Caki2 (cell line): ENCODE measurements around the gene RFX2. TPM values are rescaled to one million over a fixed set of nuclear protein-coding genes. Genes with fewer than 3 reads are reported as not detected.
"Not testable (repeated sequence)": the region's sequence is repeated elsewhere in the genome, so short reads cannot be mapped to it uniquely, and the experiment has no call there.

Experiments
- DNase-seq: peaks from one replicate; pipeline ENCODE4 v3.0.0-alpha.2; 2015; ENCODE audit warnings: low read depth
- in situ Hi-C: cut with HindIII; loops from 2 replicates; pipeline ENCODE4 v1.10.0; 2016; ENCODE audit warnings: low sequenced_read_pairs, low pct_unique_long_range_greater_than_20kb, mixed read lengths
- total RNA-seq: library from RNA; depleted of rRNA; stranded (reverse); fragments of >200 nt; shearing (Covaris generic); gene quantifications from 2 replicates; pipeline ENCODE4 v1.2.3, GENCODE V29; 2014; ENCODE audit warnings: low replicate concordance

Gene RFX2
- total RNA-seq, 1 experiment from 2014 or later, result 2.0 TPM

DNA sequence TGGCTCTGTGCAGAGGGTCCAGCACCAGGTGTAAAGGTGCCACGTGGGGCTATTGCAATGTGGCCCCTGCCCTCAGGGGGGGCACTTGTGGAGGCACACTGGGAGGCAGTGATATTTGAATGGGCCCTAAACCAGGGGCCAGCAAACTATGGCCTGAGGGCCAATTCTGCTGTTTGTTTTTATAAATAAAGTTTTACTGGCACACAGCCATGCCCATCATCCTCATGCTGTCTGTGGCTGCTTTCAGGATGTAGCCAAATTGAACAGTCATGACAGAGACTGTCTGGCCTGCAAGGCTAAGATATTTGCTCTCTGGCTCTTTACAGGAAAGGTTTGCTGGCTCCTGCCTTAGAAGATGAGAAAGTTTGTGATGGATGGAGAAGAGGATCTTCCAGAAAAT, 98.5 kb downstream of the RFX2 start:
- DNase-seq, result no peak

DNA sequence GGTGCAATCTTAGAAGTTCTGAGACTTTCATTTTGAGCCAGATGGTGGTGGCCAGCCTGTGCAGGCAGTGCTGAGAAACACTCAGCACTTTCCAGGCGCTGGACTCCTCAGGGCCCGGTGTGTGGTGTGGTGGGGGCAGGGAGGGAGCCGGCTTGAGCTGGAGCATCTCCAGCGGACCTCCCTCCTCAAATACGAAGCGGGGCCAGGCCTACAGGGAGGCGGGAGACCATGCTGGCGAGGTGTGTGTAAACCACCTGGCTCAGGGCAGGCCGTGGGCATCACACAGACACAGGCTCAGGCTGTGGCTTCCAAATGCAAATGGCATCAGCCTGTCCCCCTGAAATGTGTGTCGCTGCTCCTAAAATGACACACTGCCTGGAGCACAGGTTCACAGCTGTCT, 99.1 kb downstream of the RFX2 start:
- DNase-seq, result no peak
- in situ Hi-C loops, result no loop called here

More for the DNA sequence above, 98.5 kb downstream of the RFX2 start:
- in situ Hi-C loops, result no loop called here

DNA sequence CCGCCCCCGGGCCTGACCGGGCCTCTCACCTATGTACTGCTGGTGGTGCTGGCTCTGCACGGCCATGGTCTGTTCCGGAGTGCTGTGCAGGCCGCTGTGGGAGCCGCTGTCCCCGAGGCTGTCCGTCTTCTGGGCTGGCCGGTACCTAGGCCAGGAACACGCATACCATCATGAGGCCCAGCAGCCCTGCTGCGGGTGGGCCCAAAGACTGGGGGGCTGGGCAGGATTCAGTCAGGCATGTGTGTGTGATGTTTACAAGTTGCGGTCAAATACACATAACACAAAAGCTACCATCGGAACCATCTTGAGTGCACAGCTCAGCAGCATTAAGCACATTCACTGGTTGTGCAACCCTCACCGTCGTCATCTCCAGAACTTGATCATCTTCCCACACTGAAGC, 100.2 kb downstream of the RFX2 start:
- in situ Hi-C loops, result no loop called here

DNA sequence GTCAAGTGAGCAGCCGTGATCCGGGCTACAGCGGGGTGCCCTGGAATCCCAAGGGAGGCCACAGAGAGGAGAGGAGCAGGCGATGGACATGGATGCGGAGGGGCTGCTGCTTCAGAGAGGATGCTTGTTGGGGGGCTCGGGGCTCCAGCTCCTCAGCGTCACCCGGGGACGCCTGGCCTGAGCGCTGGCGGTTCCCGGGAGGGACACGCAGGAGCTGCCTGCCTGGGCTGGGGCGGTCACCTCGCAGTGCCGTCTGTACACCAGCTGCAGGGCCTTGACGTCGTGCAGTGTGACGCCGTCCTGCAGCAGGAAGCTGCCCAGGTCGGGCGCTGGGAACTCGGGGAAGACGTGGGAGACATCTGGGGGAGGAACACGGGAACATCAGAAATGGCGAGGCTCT, 102.4 kb downstream of the RFX2 start:
- DNase-seq, result no peak
- in situ Hi-C loops, result no loop called here

More for the DNA sequence above, 100.2 kb downstream of the RFX2 start:
- no peak for DNase-seq

DNA sequence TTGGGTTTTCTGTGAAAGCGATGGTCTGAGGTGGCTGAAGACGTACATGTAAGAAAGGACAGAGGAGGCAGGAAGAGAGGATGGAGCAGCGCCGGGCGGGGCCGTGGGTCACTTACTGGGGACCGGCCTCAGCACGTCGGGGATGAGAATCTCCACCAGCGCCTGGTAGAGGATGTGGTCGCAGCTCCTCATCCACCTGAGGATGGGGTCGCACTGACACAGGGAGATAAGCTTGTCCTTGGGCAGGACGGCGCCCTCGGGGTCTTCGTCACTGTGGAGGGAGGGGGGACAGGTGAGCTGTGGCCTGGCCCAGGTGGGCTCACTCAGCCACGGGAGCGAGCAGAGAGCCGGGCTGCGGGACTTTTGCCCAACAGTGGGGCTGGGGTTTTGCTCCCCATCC, 103.4 kb downstream of the RFX2 start:
- no peak for DNase-seq
- in situ Hi-C loops, result no loop called here

DNA sequence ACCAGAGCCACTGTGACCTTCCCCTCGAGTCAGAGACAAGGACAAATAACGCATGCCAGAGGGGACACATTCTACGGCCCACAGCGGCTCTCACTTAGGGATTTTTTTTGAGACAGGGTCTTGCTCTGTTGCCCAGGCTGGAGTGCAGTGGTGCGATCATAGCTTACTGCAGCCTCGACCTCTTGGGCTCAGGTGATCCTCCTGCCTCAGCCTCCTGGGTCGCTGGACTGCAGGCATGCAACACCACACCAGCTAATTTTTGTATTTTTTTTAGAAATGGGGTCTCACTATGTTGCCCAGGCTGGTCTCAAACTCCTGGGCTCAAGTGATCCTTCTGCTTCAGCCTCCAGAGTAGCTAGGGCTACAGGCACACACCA, 104.2 kb downstream of the RFX2 start:
- DNase-seq, in situ Hi-C loops: not testable (repeated sequence)

DNA sequence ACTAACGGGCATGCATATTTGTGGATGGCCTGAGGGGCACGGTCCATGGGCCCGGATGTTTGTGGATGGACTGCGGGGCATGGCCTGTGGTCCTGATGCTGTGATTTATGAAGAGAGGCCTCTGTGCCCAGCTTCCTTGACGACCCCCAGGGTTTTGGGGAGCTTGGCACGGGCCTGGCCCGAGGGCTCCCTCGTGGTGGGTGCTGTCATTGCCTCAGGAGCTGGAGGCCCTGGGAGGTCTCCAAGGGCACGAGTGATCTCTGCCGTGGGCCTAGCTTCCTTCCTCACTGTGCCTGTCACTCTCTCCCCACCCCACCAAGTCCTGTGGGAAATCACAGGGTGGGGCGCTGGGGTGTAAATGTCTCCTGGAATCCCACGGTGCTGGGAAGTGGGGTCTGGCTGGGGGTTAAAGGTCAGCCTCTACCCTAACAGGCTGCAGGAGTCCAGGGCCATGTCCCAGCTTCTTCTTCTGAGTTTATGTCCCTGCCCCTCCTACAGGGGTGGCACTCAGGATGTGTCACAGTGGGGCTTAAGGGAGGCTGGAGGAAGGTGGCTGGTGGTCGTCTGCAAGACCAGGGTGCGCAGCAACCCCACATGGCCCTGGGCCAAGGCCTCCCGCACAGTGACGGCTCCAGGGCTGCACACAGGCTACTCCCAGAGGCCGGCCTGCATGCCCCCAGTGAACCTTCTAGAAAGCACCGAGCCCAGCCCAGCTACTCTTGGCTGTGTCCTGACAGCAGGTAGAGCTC, 104.8 kb downstream of the RFX2 start:
- DNase-seq, result no peak
- in situ Hi-C loops, result no loop called here

DNA sequence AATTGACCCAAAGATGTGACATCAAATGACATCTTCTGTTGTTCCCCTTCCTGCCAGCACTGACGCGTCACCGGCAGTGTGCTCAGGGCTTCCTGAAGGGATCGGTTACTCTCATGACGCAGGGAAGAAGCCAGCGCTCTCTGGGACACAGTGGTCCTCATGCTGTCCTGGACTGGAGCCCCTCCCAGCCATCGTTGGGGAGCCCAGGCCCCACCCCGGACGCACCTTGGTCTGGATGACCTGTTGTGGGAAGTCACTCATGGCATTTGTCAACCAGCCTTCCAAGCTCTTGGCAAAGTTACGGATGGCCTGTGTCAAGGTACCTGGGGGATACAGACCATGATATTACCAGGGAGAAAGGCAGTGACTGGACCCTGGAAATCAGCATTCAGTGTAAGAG, 106.3 kb downstream of the RFX2 start:
- no peak for DNase-seq
- in situ Hi-C loops, result no loop called here

DNA sequence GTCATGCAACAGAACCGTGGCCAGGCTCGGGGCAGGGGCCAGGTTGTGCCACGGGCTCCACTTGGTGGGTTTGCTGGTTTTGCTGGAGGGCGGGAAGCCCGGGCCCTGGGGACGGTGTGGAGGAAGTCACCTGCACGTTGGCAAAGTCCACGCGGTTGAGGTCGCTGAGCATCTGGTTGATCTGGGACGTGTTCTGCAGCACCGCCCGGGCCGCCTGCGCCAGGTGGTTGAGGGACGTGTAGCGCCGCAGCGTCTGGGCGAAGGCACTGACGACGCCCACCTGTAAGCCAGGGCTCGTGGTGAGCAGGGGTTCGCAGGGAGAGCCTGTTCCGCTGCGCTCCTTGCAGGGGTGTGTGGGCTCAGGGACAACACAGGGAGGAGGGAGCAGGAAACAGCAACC, 107.7 kb downstream of the RFX2 start:
- DNase-seq, result no peak
- in situ Hi-C loops, result no loop called here

DNA sequence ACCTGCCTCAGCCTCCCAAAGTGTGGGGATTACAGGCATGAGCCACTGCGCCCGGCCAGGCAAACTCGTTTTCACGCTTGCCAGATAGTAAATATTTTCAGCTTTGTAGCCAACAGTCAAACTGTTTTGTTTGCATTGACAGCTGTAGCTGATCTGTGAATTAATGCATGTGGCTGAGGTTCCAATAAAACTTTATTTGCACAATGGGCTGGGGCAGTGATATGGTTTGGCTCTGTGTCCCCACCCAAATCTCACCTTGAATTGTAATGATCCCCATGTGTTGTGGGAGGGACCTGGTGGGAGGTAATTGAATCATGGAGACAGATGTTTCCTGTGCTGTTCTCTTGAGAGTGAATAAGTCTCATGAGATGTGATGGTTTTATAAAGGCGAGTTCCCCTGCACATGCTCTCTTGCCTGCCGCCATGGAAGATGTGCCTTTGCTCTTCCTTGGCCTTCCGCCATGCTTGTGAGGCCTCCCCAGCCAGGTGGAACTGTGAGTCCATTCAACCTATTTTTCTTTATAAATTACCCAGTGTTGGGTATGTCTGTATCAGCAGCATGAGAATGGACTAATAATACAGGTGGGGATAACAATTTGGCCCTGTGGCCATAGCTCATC, 110.0 kb downstream of the RFX2 start:
- in situ Hi-C loops, result no loop called here

DNA sequence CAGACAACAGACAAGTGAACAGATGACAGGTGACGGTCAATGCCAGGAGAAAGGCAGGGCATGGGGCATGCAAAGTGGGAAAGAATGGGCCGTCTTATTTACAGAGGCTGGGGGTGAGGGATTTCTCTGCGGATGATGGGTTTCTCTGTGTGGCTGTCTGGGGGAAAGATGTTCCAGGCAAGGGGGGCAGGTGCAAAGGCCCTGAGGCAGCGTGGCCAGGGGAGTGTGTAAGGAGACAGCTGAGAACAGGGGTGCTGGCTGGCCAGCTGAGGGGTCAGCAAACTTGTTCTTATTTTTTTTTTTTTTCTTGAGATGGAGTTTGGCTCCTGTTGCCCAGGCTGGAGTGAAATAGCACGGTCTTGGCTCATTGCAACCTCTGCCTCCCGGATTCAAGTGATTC, 110.6 kb downstream of the RFX2 start:
- in situ Hi-C loops, result no loop called here
- DNase-seq, result no peak

More for the DNA sequence above, 110.0 kb downstream of the RFX2 start:
- DNase-seq, result no peak

DNA sequence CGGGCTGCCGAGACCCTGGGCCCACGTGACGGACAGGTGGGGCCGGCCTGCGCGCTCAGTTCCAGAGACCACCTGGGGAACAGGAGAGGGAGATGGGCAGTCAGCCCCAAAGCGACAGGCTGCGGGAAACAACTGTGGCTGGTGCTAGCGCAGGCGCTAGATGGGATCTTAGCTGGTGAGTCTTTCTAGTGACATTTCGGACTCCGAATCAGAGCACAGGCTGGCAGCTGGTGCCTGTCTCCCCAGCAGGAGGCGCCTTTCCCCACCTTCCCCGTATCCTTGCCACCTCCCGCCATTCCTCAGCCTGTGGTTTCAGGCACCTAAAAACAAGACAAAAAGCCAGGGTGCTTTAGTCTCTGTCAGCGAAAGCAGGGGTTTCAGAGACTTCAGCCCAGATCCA, 112.9 kb downstream of the RFX2 start:
- in situ Hi-C loops, result no loop called here
- DNase-seq, result no peak

DNA sequence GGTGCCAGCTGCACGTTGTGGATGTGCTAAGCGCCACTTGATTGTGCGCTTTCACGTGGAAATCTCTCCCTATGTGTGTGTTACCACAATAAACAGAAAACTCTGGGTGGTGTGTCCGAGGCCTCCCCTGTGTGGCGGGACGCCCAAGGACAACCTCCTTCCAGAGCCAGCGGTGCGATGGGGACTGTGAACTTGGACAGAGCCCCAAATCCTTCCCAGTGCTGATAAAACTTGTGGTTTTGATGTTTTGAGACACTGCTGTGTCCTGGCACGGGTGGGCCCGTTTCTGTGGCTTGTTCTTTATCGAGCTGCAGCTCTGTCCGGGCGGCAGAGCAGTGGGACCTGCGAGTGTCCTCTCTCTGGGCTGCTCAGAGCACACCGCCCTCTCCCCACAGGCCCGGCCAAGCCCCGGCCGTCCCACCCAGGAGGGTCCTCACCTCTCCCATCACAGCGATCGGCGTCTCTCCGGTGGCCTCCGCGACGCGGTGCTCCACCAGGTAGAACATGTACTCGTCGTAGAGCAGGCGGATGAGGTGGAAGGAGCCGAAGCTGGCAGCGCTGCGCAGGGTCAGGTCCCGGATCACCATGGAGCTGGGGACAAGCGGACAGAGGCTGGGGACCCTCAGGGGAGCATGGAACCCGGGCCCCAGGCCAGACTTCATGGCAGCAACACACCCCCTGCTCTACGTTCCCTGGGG, 113.5 kb downstream of the RFX2 start:
- DNase-seq, result no peak
- in situ Hi-C loops, result no loop called here

DNA sequence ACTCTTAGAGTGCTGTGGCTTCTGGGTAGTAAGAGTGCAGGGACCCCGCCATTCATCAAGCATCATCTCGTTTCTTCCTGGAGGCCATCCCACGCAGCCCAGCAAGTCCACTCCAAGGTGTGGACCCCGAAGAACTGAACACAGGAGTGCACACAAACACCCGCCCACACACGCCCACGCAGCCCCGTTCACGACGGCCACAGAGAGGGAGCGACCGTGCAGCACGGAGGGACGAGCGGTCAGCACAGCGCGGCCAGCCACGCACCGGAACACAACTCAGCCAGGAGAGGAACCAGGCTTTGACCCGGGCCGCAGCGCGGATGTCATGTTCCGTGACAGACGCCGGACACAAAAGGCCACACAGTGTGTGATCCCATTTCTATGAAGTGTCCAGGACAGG, 114.2 kb downstream of the RFX2 start:
- no peak for DNase-seq
- in situ Hi-C loops, result no loop called here

DNA sequence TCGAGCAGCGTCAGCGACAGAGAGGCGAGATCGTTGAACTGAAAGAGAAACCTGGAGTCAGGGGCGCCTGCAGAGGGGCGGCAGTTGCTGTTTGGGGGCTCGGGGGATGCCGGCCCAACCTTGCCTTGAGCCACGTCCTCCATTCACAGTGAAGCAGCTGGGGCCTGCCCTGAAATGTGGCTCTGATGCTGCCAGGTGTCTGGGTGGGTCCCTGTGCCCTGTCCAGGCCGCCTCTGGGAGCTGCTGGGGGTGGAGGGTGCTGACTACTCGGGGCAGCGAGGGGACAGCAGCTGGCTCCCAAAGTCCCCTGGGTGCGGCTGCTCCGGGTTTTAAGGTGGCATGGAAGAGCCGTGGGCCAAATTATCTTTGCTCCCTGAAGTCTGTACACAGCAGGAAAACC, 114.7 kb downstream of the RFX2 start:
- DNase-seq, result no peak
- in situ Hi-C loops, result no loop called here

DNA sequence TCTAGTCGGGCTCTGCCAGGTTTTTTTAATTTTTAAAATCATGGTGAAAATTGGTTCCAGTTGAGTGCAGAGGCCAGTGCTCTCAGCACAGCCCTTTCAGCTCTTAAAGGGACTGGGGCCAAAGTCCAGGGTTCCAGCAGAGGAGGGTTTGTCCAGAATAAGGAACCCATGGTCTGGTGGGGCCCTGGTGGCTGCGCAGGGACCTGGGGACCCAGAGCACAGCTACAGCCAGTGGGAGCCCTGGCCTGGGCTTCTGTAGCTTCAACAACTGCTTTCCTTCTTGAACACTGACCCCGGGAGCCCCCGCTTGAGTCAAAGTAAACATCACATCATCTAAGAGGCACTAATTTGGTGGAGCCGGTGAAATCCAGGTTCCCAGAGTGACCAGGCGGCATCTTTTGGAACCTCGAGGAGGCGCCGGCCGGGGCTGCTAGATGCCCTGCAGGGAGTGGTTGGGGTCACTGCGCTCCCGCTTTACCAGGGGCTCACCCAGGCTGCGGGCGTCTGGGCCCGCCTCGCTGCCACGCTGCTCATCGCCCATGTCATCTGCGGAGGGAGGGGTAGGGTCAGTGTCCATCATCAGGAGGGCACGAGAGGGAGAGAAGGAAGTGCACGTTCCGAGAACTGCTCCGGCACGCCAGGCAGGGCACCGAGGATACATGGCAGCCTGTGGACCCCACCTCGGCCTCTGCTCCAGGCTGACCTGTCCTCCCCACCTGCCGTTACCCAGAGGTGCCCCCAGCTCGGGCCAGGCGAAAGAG, 115.7 kb downstream of the RFX2 start:
- DNase-seq, result no peak
- in situ Hi-C loops, result no loop called here

DNA sequence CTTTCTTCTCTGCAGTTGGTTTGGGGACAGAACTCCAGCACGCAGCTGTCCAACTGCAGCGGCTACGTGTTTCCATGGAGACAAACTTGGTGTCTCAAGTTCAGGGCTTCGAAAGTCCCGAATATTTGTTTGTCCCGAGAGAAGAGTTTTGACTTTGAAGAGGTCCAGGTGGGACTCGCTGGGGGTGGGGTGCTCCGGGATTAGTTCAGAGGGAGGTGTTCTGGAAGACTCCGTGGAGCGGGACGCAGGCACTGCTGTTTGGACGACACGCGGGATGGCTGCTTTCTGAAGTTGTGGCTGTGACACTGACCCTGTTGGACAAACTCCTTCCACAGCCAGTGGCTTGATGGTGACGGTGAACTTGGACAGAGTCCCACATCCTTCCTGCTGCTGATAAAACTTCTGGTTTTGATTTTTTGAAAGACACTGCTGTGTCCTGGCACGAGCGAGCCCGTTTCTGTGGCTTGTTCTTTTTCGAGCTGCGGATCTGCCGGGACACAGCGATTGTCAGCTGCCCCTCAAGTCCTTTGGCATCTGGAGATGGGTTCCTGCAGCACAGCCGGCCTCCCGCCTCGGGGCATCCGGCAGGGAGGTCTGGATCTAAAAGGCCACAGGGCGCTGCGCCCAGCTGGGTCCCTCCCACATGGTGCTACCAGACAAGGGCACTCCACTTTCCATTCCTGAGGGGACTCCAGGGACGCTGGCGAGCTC, 116.5 kb downstream of the RFX2 start:
- in situ Hi-C loops, result no loop called here
- DNase-seq, result no peak

DNA sequence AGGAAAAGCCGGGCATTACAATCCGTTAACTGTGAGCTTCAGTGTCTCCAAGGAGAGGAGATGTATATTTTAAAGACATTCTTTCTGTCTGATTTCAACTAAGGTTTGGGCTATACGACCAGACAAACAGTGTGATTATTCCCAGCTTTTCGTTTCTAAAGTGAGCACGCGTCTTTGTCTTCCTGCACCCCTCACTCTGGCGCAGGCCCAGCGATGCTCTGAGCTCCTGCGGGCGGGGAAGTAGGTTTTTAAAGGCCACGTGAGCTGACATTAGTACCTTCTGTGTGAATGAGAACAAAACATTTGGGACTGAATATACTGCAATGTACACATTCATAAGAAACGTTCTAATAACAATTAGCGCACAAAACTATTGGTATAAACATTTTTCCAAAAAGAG, 117.1 kb downstream of the RFX2 start:
- DNase-seq, result no peak
- in situ Hi-C loops, result no loop called here
